Lower leg skin (tissue), 3 donors: Measurements from ENCODE around the gene PTPRCAP.

Experiments used
- POLR2A ChIP-seq, 2 donors: fragments of 450-650 bp; IDR thresholded peaks; one replicate each; pipeline ENCODE4 v1.6.1; 2016 to 2017; ENCODE audit warnings: antibody characterized with exemption in 2 of 2, mild to moderate bottlenecking in 1 of 2, moderate library complexity in 1 of 2
- TF ChIP-seq, protein P1 (sequence below), 3 donors: fragments of 450-650 bp; IDR thresholded peaks; one replicate each; pipeline ENCODE4 v1.5.1; 2016; ENCODE audit warnings: antibody characterized with exemption in 3 of 3, mild to moderate bottlenecking in 3 of 3, moderate library complexity in 2 of 3

DNA sequence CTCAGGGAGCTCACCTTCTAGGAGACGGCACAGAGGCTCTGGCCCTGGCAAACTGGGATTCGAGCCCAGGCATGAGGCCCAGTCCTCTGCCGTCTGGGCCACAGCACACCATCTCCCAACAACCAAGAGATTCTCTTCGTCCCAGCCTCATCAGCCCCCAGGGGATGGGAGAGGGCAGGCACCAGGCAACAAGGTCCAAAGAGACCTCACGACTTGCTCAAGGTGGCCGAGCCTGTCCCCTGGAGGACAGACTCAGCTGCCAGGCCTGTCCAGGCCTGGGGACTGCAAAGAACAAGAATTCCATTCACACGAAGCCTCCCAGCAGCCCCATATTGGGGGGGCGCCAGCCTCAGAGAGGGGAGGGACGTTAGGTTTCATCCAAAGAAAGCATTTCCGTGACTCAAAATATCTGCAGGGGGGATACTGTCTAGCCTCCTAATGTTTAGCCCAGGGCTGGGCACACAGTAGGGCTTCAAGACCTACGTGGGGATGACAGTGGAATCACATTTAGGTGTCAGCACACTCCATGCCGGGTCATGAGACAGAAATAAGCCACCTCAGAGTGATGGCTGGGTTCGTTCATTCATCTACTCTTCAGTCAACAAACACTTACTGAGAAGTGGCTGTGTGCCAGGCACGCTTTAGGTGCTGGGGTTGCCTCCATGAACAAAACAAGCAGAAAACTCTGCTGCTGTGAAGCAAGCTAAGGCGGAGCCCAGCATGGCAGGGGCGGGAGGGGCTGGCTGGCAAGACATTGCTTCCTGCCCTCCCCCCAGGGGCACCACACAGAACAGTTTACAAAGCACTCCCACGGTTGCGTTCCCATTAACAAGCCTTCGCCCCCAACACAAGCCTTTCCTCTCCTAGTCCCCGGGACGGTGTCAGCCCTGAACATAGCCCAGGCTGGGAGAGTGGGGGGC, 20.8 kb downstream of the PTPRCAP start:
- no peak for TF ChIP-seq POLR2A (IDR thresholded peaks at IDR 0.05)
- TF ChIP-seq, protein P1, sequence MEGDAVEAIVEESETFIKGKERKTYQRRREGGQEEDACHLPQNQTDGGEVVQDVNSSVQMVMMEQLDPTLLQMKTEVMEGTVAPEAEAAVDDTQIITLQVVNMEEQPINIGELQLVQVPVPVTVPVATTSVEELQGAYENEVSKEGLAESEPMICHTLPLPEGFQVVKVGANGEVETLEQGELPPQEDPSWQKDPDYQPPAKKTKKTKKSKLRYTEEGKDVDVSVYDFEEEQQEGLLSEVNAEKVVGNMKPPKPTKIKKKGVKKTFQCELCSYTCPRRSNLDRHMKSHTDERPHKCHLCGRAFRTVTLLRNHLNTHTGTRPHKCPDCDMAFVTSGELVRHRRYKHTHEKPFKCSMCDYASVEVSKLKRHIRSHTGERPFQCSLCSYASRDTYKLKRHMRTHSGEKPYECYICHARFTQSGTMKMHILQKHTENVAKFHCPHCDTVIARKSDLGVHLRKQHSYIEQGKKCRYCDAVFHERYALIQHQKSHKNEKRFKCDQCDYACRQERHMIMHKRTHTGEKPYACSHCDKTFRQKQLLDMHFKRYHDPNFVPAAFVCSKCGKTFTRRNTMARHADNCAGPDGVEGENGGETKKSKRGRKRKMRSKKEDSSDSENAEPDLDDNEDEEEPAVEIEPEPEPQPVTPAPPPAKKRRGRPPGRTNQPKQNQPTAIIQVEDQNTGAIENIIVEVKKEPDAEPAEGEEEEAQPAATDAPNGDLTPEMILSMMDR (IDR thresholded peaks at IDR 0.05): no peak
